GM12878 (cell line): ENCODE data around the gene SSTR4. TPM values are rescaled to one million over a fixed set of nuclear protein-coding genes. Genes with fewer than 3 reads are reported as not detected.

ENCODE experiments used
- ATAC-seq: fragments of 200-7000 bp; cut with Tn5 transposase; 3 replicates; pipeline ENCODE4 v1.9.1; 2020; ENCODE audit warnings: mild to moderate bottlenecking, moderate library complexity
- BruUV-seq: library from RNA; stranded (reverse); fragments of 400-500 nt; replicated peaks from 2 replicates; lab custom pipeline; 2021; lab: Mats Ljungman, UMichigan
- CTCF ChIA-PET: fragments of 300-600 bp; sonication (Branson Sonifier 250); formaldehyde crosslinking; extraction: SDS; loops from one replicate; lab custom pipeline; 2021; ENCODE audit warnings: inconsistent platforms; lab: Yijun Ruan, JAX
- POLR2A ChIA-PET: fragments of 350-600 bp; formaldehyde crosslinking; extraction: SDS; loops from one replicate; lab custom pipeline; 2021; ENCODE audit warnings: inconsistent platforms; lab: Charles Lee
- RAD21 ChIA-PET: fragments of 300-600 bp; sonication (Branson Sonifier 250); formaldehyde crosslinking; loops from one replicate; lab custom pipeline; 2023; ENCODE audit warnings: antibody characterized with exemption; ENCODE audit not compliant: unreplicated experiment; lab: Charles Lee
- SMC1A ChIA-PET: fragments of 300-600 bp; sonication (Branson Sonifier 250); formaldehyde crosslinking; loops from one replicate; lab custom pipeline; 2023; ENCODE audit not compliant: unreplicated experiment, uncharacterized antibody; lab: Charles Lee
- DNase-seq: peaks from one replicate; pipeline ENCODE4 v3.0.0-alpha.2; 2011; ENCODE audit warnings: low read depth, low spot score
- FAIRE-seq: peaks from 3 replicates; lab custom pipeline; 2011; peaks lifted over from hg19 to GRCh38; lab: Jason Lieb, UNC
- H2AFZ ChIP-seq: 2 replicates; pipeline ENCODE4 v1.6.0; 2011; ENCODE audit warnings: low read depth, low read length, control low read depth; ENCODE audit not compliant: control insufficient read depth
- H3K27ac ChIP-seq: 2 replicates; pipeline ENCODE4 v1.5.1; 2011; ENCODE audit warnings: control low read depth; ENCODE audit not compliant: control insufficient read depth, insufficient read depth
- H3K27me3 ChIP-seq, 2 experiments: replicated peaks in 1 of 2; 2 replicates each; pipeline versions ENCODE4 v1.6.0 to v1.6.1; 2011; ENCODE audit warnings: low read length in 1 of 2; ENCODE audit not compliant: control insufficient read depth in 2 of 2, insufficient read depth in 2 of 2
- H3K36me3 ChIP-seq, 2 experiments: 2 replicates each; pipeline ENCODE4 v1.5.1; 2011; ENCODE audit warnings: low read length in 1 of 2; ENCODE audit not compliant: control insufficient read depth in 2 of 2, insufficient read depth in 2 of 2
- H3K4me1 ChIP-seq: 2 replicates; pipeline ENCODE4 v1.6.1; 2011; ENCODE audit warnings: mild to moderate bottlenecking, low read length, moderate library complexity, mixed read lengths; ENCODE audit not compliant: control insufficient read depth, insufficient read depth
- H3K4me2 ChIP-seq: 2 replicates; pipeline ENCODE4 v1.6.0; 2011; ENCODE audit warnings: control low read depth; ENCODE audit not compliant: control insufficient read depth, insufficient read depth
- H3K4me3 ChIP-seq: fragments of 200-600 bp; sonication (generic); 2 replicates; pipeline ENCODE4 v1.5.1; 2016
- H3K79me2 ChIP-seq: 2 replicates; pipeline ENCODE4 v1.6.0; 2011; ENCODE audit warnings: low read length; ENCODE audit not compliant: control insufficient read depth, insufficient read depth
- H3K9ac ChIP-seq: 2 replicates; pipeline ENCODE4 v1.8.0; 2011; ENCODE audit warnings: low read length, control low read depth, mixed read lengths; ENCODE audit not compliant: control insufficient read depth, insufficient read depth
- H3K9me3 ChIP-seq: replicated peaks from 3 replicates; pipeline ENCODE4 v1.5.1; 2011; ENCODE audit warnings: mild to moderate bottlenecking, low read length; ENCODE audit not compliant: control insufficient read depth, insufficient read depth
- H4K20me1 ChIP-seq: 2 replicates; pipeline ENCODE4 v1.6.0; 2011; ENCODE audit not compliant: control insufficient read depth, insufficient read depth
- RBBP5 ChIP-seq: fragments of 200-600 bp; sonication (generic); conservative IDR thresholded peaks from 2 replicates; pipeline ENCODE4 v1.6.1; 2016
- SREBF2 ChIP-seq: IDR thresholded peaks from 2 replicates; pipeline ENCODE4 v1.6.1; 2012; ENCODE audit warnings: mild to moderate bottlenecking, low read length
- WGBS: methylation state at CpG from one replicate; pipeline ENCODE4 v1.1.6; 2016; ENCODE audit warnings: low lambda C conversion rate; ENCODE audit not compliant: insufficient replicate concordance, insufficient coverage; ENCODE audit errors: missing lambda C conversion rate; 5-methylcytosine and 5-hydroxymethylcytosine counted together
- in situ Hi-C: fragments of 300-500 bp; cut with MboI; formaldehyde crosslinking; loops from 9 replicates; pipeline ENCODE4 v1.14.3; 2018; ENCODE audit warnings: mixed read lengths
- intact Hi-C: fragments of 100-400 bp; cut with micrococcal nuclease; formaldehyde crosslinking; loops from one replicate; pipeline ENCODE4 v1.14.2; 2022; ENCODE audit not compliant: unreplicated experiment
- polyA plus RNA-seq, 11 experiments: library from polyadenylated mRNA; depleted of rRNA in 4 of 11; unstranded in 6 of 11; stranded (reverse) in 5 of 11; fragments of >200 nt; fragmentation: Nextera tagmentation in 4 of 11; fragmentation: Illumina TruSeq in 1 of 11; extraction: Ambion mirVana in 4 of 11; extraction: Trizol in 1 of 11; gene quantifications; 1 replicate in 1 of 11; 2 replicates in 10 of 11; pipeline versions ENCODE4 v1.2.1 to v1.2.3, GENCODE V29; 2011 to 2016; ENCODE audit warnings: inconsistent platforms in 2 of 11, missing spikeins in 2 of 11, low read depth in 1 of 11
- total RNA-seq, 4 experiments: library from RNA; depleted of rRNA in 3 of 4; stranded (reverse); fragments of >200 nt in 3 of 4; fragmentation: Illumina TruSeq in 1 of 4; extraction: Trizol in 1 of 4; gene quantifications; 2 replicates each; pipeline versions ENCODE4 v1.2.1 to v1.2.3, GENCODE V29; 2013 to 2021
- TF ChIP-seq, protein P1 (sequence below), 3 experiments: IDR thresholded peaks in 2 of 3; conservative IDR thresholded peaks in 1 of 3; 2 replicates each; pipeline ENCODE4 v1.5.1; 2011; ENCODE audit warnings: low read depth in 3 of 3, low read length in 3 of 3, mild to moderate bottlenecking in 3 of 3, control low read depth in 2 of 3, moderate library complexity in 2 of 3, inconsistent platforms in 1 of 3, mixed read lengths in 1 of 3; ENCODE audit not compliant: control insufficient read depth in 2 of 3, insufficient read depth in 1 of 3; ENCODE audit errors: extremely low read depth in 1 of 3

SSTR4 gene
- total and polyA plus RNA-seq, 10 of the 15 experiments (the other 5 are each of a cell fraction or from before 2014, with no cell fraction given): not detected

DNA sequence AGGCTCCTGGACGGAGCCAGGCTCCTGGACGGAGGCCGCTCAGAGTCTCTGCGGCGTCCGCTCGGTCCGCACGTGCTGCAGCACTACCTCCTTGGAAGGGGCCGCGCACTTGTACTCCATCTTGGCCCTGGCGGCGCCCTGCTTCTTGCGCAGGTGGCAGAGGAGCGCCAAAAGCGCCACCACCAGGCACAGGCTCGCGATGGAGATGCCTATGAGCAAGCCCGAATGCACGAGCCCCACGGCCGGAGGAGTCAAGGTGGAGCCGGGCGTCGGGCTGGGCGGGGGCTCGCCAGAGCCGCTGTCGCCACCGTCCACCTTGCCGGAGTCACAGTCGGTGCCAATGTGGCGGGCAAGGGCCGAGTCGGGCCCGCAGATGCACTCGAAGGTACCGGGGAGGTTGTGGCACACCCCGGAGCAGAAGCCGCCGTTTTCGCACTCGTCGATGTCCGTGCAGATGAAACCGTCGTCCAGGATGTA, 12.7 kb downstream of the SSTR4 start:
- no peak for FAIRE-seq
- no peaks in the 10 kb centered on the region for H3K79me2 ChIP-seq
- H2AFZ ChIP-seq: no peak overlapping the region
- H3K9ac ChIP-seq: no peak overlapping the region
- no peak for DNase-seq
- no peaks in the 10 kb centered on the region; the same call in 2 of the 3 replicates for H3K9me3 ChIP-seq
- no peaks in the 10 kb centered on the region for H3K4me1 ChIP-seq
- H3K4me3 ChIP-seq: no peak overlapping the region
- RAD21 ChIA-PET: no interaction called here
- no peak overlapping the region for H3K4me2 ChIP-seq
- no peaks in the 10 kb centered on the region; a peak in 1 of 4 replicates for H3K36me3 ChIP-seq
- H3K27me3 ChIP-seq: peaks cover 8 to 11% of the 10 kb centered on the region in 2 experiments
- H4K20me1 ChIP-seq: no peaks in the 10 kb centered on the region
- 40% methylated on average over 47 of the region's 47 CpGs for WGBS
- POLR2A ChIA-PET: no interaction called here
- H3K27ac ChIP-seq: no peak overlapping the region
- no peak for TF ChIP-seq RBBP5
- no TSS peak for BruUV-seq
- intact Hi-C loops (no loop called here), in situ Hi-C loops (no loop called here)
- SMC1A ChIA-PET: interaction anchor here (1.2 to 1.5 kb wide), 2 partner anchors 117 to 153 kb away, joined by 3 to 4 read pairs; no protein-coding TSS in a partner anchor
- no peak for ATAC-seq
- CTCF ChIA-PET: interaction anchor here (0.8 to 2.0 kb wide), 5 partner anchors 38 to 196 kb away, joined by 3 to 4 read pairs (median 4); no protein-coding TSS in a partner anchor

DNA sequence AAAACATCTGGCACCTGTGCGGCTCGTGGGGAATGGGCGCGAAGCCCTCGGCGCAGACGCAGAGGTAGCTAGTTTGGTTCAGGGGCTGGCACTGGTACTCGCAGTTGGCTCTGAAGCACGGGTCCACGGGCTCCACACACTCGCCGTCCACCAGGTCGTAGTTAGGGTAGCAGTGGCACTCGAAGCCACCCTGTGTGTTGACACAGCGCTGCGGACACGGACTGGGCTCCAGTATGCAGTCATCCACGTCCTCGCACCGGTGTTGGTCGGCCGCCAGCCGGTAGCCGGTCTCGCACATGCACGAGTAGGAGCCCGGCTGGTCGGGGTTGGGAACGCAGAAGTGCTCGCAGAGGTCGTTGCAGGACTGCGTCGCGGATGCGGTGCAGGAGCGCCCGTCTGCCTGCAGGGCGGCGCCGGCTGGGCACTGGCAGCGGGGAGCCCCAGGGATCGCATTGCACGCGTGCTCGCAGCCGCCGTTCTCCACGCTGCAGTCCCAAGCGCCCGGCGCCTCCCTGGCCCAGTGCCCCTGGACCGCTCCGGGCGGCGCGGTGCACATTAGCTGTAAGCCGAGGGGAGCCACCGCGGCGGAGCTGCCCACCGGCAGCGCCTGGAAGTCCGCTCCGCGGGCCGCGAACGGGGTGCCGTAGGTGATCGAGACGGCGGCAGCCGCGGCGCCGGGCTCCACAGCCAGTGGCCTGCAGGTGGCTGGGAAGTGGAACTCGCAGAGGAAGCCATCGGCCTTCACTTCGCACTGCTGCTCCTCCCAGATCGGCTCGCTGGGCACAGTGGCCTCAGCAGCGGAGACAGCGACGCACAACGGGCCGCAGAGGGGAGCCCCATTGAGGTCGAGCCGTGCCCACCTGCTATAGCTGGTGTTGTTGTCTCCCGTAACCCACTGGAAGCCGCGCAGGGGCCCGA, 13.4 kb downstream of the SSTR4 start:
- ATAC-seq: peak; percentile 57
- SMC1A ChIA-PET: no interaction called here
- in situ Hi-C loops: no loop called here

More for the DNA sequence above, 13.4 kb downstream of the SSTR4 start:
- TF ChIP-seq SREBF2: no peak
- TF ChIP-seq, protein P1, sequence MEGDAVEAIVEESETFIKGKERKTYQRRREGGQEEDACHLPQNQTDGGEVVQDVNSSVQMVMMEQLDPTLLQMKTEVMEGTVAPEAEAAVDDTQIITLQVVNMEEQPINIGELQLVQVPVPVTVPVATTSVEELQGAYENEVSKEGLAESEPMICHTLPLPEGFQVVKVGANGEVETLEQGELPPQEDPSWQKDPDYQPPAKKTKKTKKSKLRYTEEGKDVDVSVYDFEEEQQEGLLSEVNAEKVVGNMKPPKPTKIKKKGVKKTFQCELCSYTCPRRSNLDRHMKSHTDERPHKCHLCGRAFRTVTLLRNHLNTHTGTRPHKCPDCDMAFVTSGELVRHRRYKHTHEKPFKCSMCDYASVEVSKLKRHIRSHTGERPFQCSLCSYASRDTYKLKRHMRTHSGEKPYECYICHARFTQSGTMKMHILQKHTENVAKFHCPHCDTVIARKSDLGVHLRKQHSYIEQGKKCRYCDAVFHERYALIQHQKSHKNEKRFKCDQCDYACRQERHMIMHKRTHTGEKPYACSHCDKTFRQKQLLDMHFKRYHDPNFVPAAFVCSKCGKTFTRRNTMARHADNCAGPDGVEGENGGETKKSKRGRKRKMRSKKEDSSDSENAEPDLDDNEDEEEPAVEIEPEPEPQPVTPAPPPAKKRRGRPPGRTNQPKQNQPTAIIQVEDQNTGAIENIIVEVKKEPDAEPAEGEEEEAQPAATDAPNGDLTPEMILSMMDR (IDR thresholded peaks at IDR 0.05 in 2 of 3, conservative IDR thresholded peaks at IDR 0.05 in 1 of 3; ENCODE audit: control insufficient read depth in 2 of 3, extremely low read depth in 1 of 3, insufficient read depth in 1 of 3, low read depth in 3 of 3, low read length in 3 of 3): peak in 2 of 3 experiments; percentile 19 to 24; a peak in 3 of 6 replicates
- TF ChIP-seq, all 136 proteins: peak for 1
- ChIA-PET RAD21 (interaction anchor here (3.4 to 3.5 kb wide), 2 partner anchors 152 to 186 kb away, joined by 20 to 25 read pairs; no protein-coding TSS in a partner anchor), CTCF (interaction anchor here (1.5 kb wide), 1 partner anchor 187 kb away, joined by 4 read pairs; no protein-coding TSS in a partner anchor), POLR2A (no interaction called here)
- no peak overlapping the region for H3K4me2 ChIP-seq
- no peaks in the 10 kb centered on the region; a peak in 1 of 4 replicates for H3K36me3 ChIP-seq
- H3K4me1 ChIP-seq: no peaks in the 10 kb centered on the region
- H3K27me3 ChIP-seq: peaks cover 8 to 11% of the 10 kb centered on the region in 2 experiments
- intact Hi-C loops: no loop called here
- FAIRE-seq (no peak), DNase-seq (no peak)
- no peak overlapping the region for H2AFZ ChIP-seq
- WGBS: 25% methylated on average over 77 of the region's 92 CpGs
- H3K9ac ChIP-seq: no peak overlapping the region
- BruUV-seq: no TSS peak
- no peak overlapping the region for H3K27ac ChIP-seq
- no peak overlapping the region for H3K4me3 ChIP-seq
- H3K79me2 ChIP-seq: no peaks in the 10 kb centered on the region
- H4K20me1 ChIP-seq: no peaks in the 10 kb centered on the region
- H3K9me3 ChIP-seq: no peaks in the 10 kb centered on the region; the same call in 2 of the 3 replicates
